ENCODE measurements around the gene KSR1.

- no peak for TF ChIP-seq CTCF (IDR thresholded peaks at IDR 0.05)
- TF ChIP-seq POLR2AphosphoS5 (IDR thresholded peaks at IDR 0.05; ENCODE audit: low read depth, low read length), result no peak
- no peak for TF ChIP-seq TCF7L2 (IDR thresholded peaks at IDR 0.05; ENCODE audit: low read depth, low read length)
Measured at GRCh38 chr17:27577884-27578717, 121.9 kb downstream of the KSR1 start.

Measured in Panc1 (cell line).